HG03521 (cell line): ENCODE measurements around the gene SH3BP1.
"Not testable (repeated sequence)": the region's sequence is repeated elsewhere in the genome, so short reads cannot be mapped to it uniquely, and the experiment has no call there.

Experiments used
- ATAC-seq: cut with Tn5 transposase; IDR thresholded peaks from one replicate; pipeline ENCODE4 v1.9.1; 2021; ENCODE audit warnings: mild to moderate bottlenecking, moderate library complexity; ENCODE audit not compliant: unreplicated experiment

The SH3BP1 gene

GRCh38 chr22:37676736-37677492, 37.4 kb downstream of the SH3BP1 start:
- peak; percentile 46 for ATAC-seq

- ATAC-seq = no peak
Measured at GRCh38 chr22:37677493-37677974, 38.1 kb downstream of the SH3BP1 start.

GRCh38 chr22:37678372-37678771, 38.9 kb downstream of the SH3BP1 start:
- no peak for ATAC-seq

GRCh38 chr22:37679670-37680069, 40.2 kb downstream of the SH3BP1 start:
- ATAC-seq = no peak

GRCh38 chr22:37680191-37680851, 40.9 kb downstream of the SH3BP1 start:
- no peak for ATAC-seq

- no peak for ATAC-seq
Measured at GRCh38 chr22:37681001-37681424, 41.5 kb downstream of the SH3BP1 start.

GRCh38 chr22:37681556-37682049, 42.1 kb downstream of the SH3BP1 start:
- ATAC-seq = no peak

- no peak for ATAC-seq
Measured at GRCh38 chr22:37684803-37685615, 45.5 kb downstream of the SH3BP1 start.

GRCh38 chr22:37686002-37686982, 46.8 kb downstream of the SH3BP1 start, which contains the start of gene NOL12:
Gene NOL12, plus strand, starts transcription at chr22:37686343. Its CDS starts 50 bp downstream, at chr22:37686393.
- ATAC-seq = peak; percentile 65

- ATAC-seq = no peak
Measured at GRCh38 chr22:37690407-37690806, 50.9 kb downstream of the SH3BP1 start.

GRCh38 chr22:37690901-37691504, 51.5 kb downstream of the SH3BP1 start:
- ATAC-seq = no peak

- no peak for ATAC-seq
Measured at GRCh38 chr22:37692627-37693285, 53.3 kb downstream of the SH3BP1 start.

GRCh38 chr22:37694131-37694530, 54.7 kb downstream of the SH3BP1 start:
- not testable (repeated sequence) for ATAC-seq

- not testable (repeated sequence) for ATAC-seq
Measured at GRCh38 chr22:37696260-37696656, 56.8 kb downstream of the SH3BP1 start.

- ATAC-seq = peak; percentile 80
Measured at GRCh38 chr22:37696657-37697537, 57.4 kb downstream of the SH3BP1 start, which contains the start of gene TRIOBP. Gene TRIOBP, plus strand, starts transcription at chr22:37697048. Its CDS starts 4,318 bp downstream, at chr22:37701366.

GRCh38 chr22:37697538-37697835, 58.0 kb downstream of the SH3BP1 start:
- no peak for ATAC-seq

- no peak for ATAC-seq
Measured at GRCh38 chr22:37701141-37701786, 61.8 kb downstream of the SH3BP1 start.
